ENCODE measurements around the gene LIPN. TPM values are rescaled to one million over a fixed set of nuclear protein-coding genes. Genes with fewer than 3 reads are reported as not detected.

The LIPN gene
- total RNA-seq, 1 donor from 2014 or later: not detected

- Mint-ChIP-seq H3K27ac (ENCODE audit: unreplicated experiment) (no peak overlapping the region), H3K4me1 (no peaks in the 10 kb centered on the region), H3K27me3 (ENCODE audit: low read depth) (peaks cover 11% of the 10 kb centered on the region), H3K9me3 (peaks cover 7% of the 10 kb centered on the region), H3K36me3 (ENCODE audit: low read depth) (no peaks in the 10 kb centered on the region), H3K4me3 (no peak overlapping the region)
- no peak for DNase-seq (ENCODE audit: low read depth, low spot score)
- no peak for TF ChIP-seq CTCF (conservative IDR thresholded peaks at IDR 0.05)
Observed at GRCh38 chr10:88744002-88744401, 15.8 kb upstream of the LIPN start.

DNA sequence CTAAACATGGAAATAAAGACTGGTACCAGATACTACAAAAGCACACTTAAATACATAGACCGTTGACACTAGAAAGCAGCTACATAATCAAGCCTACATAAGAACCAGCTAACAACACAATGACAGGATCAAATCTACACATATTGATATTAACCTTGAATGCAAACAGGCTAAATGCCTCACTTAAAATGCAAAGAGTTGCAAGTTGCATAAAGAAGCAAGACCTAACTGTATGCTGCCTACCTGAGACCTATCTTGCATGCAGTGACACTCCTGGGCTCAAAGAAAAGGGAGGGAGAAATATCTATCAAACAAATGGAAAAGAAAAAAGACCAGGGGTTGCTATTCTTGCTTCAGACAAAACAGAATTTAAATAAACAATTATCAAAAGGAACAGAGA lies 14.2 kb upstream of the LIPN start:
- peaks cover 11% of the 10 kb centered on the region for H3K27me3 Mint-ChIP-seq (ENCODE audit: low read depth)
- TF ChIP-seq CTCF (conservative IDR thresholded peaks at IDR 0.05): no peak
- no peaks in the 10 kb centered on the region for H3K4me1 Mint-ChIP-seq
- no peaks in the 10 kb centered on the region for H3K36me3 Mint-ChIP-seq (ENCODE audit: low read depth)
- DNase-seq (ENCODE audit: low read depth, low spot score): no peak
- H3K4me3 Mint-ChIP-seq: no peak overlapping the region
- peaks cover 17% of the 10 kb centered on the region for H3K9me3 Mint-ChIP-seq
- H3K27ac Mint-ChIP-seq (ENCODE audit: unreplicated experiment): no peak overlapping the region

- DNase-seq (ENCODE audit: low read depth, low spot score): no peak
- Mint-ChIP-seq H3K9me3 (peaks cover 10% of the 10 kb centered on the region), H3K27ac (ENCODE audit: unreplicated experiment) (no peak overlapping the region), H3K4me3 (no peak overlapping the region), H3K36me3 (ENCODE audit: low read depth) (no peaks in the 10 kb centered on the region), H3K27me3 (ENCODE audit: low read depth) (no peaks in the 10 kb centered on the region), H3K4me1 (no peaks in the 10 kb centered on the region)
- no peak for TF ChIP-seq CTCF (conservative IDR thresholded peaks at IDR 0.05)
Observed at GRCh38 chr10:88754287-88754686, 5.5 kb upstream of the LIPN start.

GRCh38 chr10:88755753-88756152 lies 4.1 kb upstream of the LIPN start:
- TF ChIP-seq CTCF (conservative IDR thresholded peaks at IDR 0.05): no peak

GRCh38 chr10:88756660-88757059 lies 3.2 kb upstream of the LIPN start:
- Mint-ChIP-seq H3K4me3 (no peak overlapping the region), H3K27me3 (ENCODE audit: low read depth) (no peaks in the 10 kb centered on the region), H3K27ac (ENCODE audit: unreplicated experiment) (no peak overlapping the region), H3K36me3 (ENCODE audit: low read depth) (no peaks in the 10 kb centered on the region), H3K9me3 (no peaks in the 10 kb centered on the region), H3K4me1 (no peaks in the 10 kb centered on the region)
- no peak for DNase-seq (ENCODE audit: low read depth, low spot score)
- no peak for TF ChIP-seq CTCF (conservative IDR thresholded peaks at IDR 0.05)

More at GRCh38 chr10:88755753-88756152, 4.1 kb upstream of the LIPN start:
- Mint-ChIP-seq H3K9me3 (no peaks in the 10 kb centered on the region), H3K4me3 (no peak overlapping the region), H3K27ac (ENCODE audit: unreplicated experiment) (no peak overlapping the region), H3K36me3 (ENCODE audit: low read depth) (no peaks in the 10 kb centered on the region), H3K4me1 (no peaks in the 10 kb centered on the region), H3K27me3 (ENCODE audit: low read depth) (no peaks in the 10 kb centered on the region)
- DNase-seq (ENCODE audit: low read depth, low spot score): no peak

- no peak overlapping the region for H3K4me3 Mint-ChIP-seq
- H3K27ac Mint-ChIP-seq (ENCODE audit: unreplicated experiment): no peak overlapping the region
- no peaks in the 10 kb centered on the region for H3K27me3 Mint-ChIP-seq (ENCODE audit: low read depth)
- TF ChIP-seq CTCF (conservative IDR thresholded peaks at IDR 0.05): no peak
- no peaks in the 10 kb centered on the region for H3K9me3 Mint-ChIP-seq
- no peaks in the 10 kb centered on the region for H3K36me3 Mint-ChIP-seq (ENCODE audit: low read depth)
- DNase-seq (ENCODE audit: low read depth, low spot score): no peak
- H3K4me1 Mint-ChIP-seq: no peaks in the 10 kb centered on the region
Observed at GRCh38 chr10:88762906-88763305, 3.1 kb downstream of the LIPN start.
